K562 (cell line): ENCODE results near the gene SNRNP48. TPM values are rescaled to one million over a fixed set of nuclear protein-coding genes. Genes with fewer than 3 reads are reported as not detected.

Experiments
- ATF6 ChIP-seq: sonication (generic); formaldehyde crosslinking; IDR thresholded peaks from 2 replicates; pipeline ENCODE4 v1.4.0; 2020; ENCODE audit warnings: mild to moderate bottlenecking, missing genetic modification reagents
- ATF7 ChIP-seq: fragments of 450-650 bp; IDR thresholded peaks from 2 replicates; pipeline ENCODE4 v1.7.1; 2014; ENCODE audit warnings: mild to moderate bottlenecking, moderate library complexity
- BDP1 ChIP-seq: IDR thresholded peaks from 3 replicates; pipeline ENCODE4 v1.6.1; 2011; ENCODE audit not compliant: insufficient read length, insufficient read depth
- E2F5 ChIP-seq: sonication (generic); formaldehyde crosslinking; IDR thresholded peaks from 2 replicates; pipeline ENCODE4 v1.8.0; 2022; ENCODE audit warnings: mild to moderate bottlenecking, missing genetic modification reagents
- EHMT2 ChIP-seq: fragments of 450-650 bp; IDR thresholded peaks from 2 replicates; pipeline ENCODE4 v1.6.1; 2018; ENCODE audit warnings: antibody characterized with exemption
- GABPB2 ChIP-seq: fragments of 250-450 bp; sonication (Bioruptor Pico); conservative IDR thresholded peaks from 2 replicates; pipeline ENCODE4 v1.5.1; 2021; ENCODE audit warnings: mild to moderate bottlenecking
- KDM1A ChIP-seq, 2 experiments: fragments of 450-650 bp; IDR thresholded peaks; 2 replicates each; pipeline ENCODE4 v1.6.1; 2016; ENCODE audit warnings: mild to moderate bottlenecking in 2 of 2
- PKNOX1 ChIP-seq: fragments of 450-650 bp; IDR thresholded peaks from 2 replicates; pipeline ENCODE4 v1.6.1; 2016
- POLR2AphosphoS5 ChIP-seq: IDR thresholded peaks from 2 replicates; pipeline ENCODE4 v1.6.1; 2011; ENCODE audit warnings: mild to moderate bottlenecking, low read depth, low read length, moderate library complexity; ENCODE audit not compliant: control insufficient read depth, insufficient read depth
- POLR3G ChIP-seq: IDR thresholded peaks from 2 replicates; pipeline ENCODE4 v1.6.1; 2011; ENCODE audit not compliant: insufficient read length, insufficient replicate concordance; ENCODE audit errors: extremely low read depth
- RHOXF2B ChIP-seq: fragments of 250-450 bp; sonication (Bioruptor Pico); conservative IDR thresholded peaks from 2 replicates; pipeline ENCODE4 v1.5.1; 2021
- TCF3 ChIP-seq: sonication (generic); formaldehyde crosslinking; IDR thresholded peaks from 2 replicates; pipeline ENCODE4 v1.4.0; 2020; ENCODE audit warnings: mild to moderate bottlenecking, missing genetic modification reagents
- TCF7 ChIP-seq: sonication (generic); IDR thresholded peaks from 2 replicates; pipeline ENCODE4 v1.6.1; 2016; ENCODE audit warnings: antibody characterized with exemption, borderline replicate concordance
- TGIF2 ChIP-seq: sonication (generic); formaldehyde crosslinking; IDR thresholded peaks from 2 replicates; pipeline ENCODE4 v1.8.1; 2022; ENCODE audit warnings: mild to moderate bottlenecking, missing genetic modification reagents, moderate library complexity
- THAP12 ChIP-seq: fragments of 250-450 bp; sonication (Bioruptor Pico); IDR thresholded peaks from 2 replicates; pipeline ENCODE4 v1.9.0; 2021; ENCODE audit warnings: mild to moderate bottlenecking, inconsistent platforms
- ZBTB33 ChIP-seq: sonication (generic); formaldehyde crosslinking; IDR thresholded peaks from 2 replicates; pipeline ENCODE4 v1.8.1; 2023; ENCODE audit warnings: mild to moderate bottlenecking, missing genetic modification reagents
- ZC3H11A ChIP-seq: IDR thresholded peaks from 2 replicates; pipeline ENCODE4 v1.6.1; 2012; ENCODE audit warnings: low read depth, low read length, improper control_type of control experiment
- ZNF184 ChIP-seq: sonication (generic); formaldehyde crosslinking; IDR thresholded peaks from 2 replicates; pipeline ENCODE4 v1.5.0; 2020; ENCODE audit warnings: missing genetic modification reagents
- polyA plus RNA-seq, 8 experiments: library from polyadenylated mRNA; depleted of rRNA in 4 of 8; stranded (reverse) in 5 of 8; unstranded in 3 of 8; fragments of >200 nt; fragmentation: Nextera tagmentation in 2 of 8; fragmentation: Illumina TruSeq in 1 of 8; extraction: Ambion mirVana in 2 of 8; extraction: Trizol in 1 of 8; gene quantifications; 2 replicates each; pipeline versions ENCODE4 v1.2.1 to v1.2.3, GENCODE V29; 2011 to 2014; ENCODE audit warnings: inconsistent platforms in 1 of 8, missing spikeins in 1 of 8
- total RNA-seq, 7 experiments: library from RNA; depleted of rRNA in 6 of 7; stranded (reverse); fragments of >200 nt in 6 of 7; fragmentation: Illumina TruSeq in 2 of 7; extraction: Trizol in 2 of 7; gene quantifications; 2 replicates each; pipeline versions ENCODE4 v1.2.1 to v1.2.3, GENCODE V29; 2011 to 2021; ENCODE audit warnings: low replicate concordance in 1 of 7

Gene SNRNP48
- total and polyA plus RNA-seq, 9 of the 15 experiments (the other 6 are each of a cell fraction or from before 2014, with no cell fraction given) = 6.2 to 32.9 (median 18.6) TPM

GRCh38 chr6:7579851-7580250 lies 10.1 kb upstream of the SNRNP48 start (continued):
- TF ChIP-seq TCF7 = no peak
- no peak for TF ChIP-seq ATF7
- TF ChIP-seq E2F5 = no peak
- no peak for TF ChIP-seq BDP1
- no peak for TF ChIP-seq TGIF2 (CRISPR knock-in tag)
- no peak for TF ChIP-seq RHOXF2B (CRISPR knock-in tag)
- no peak for TF ChIP-seq GABPB2
- peak; percentile 82 for TF ChIP-seq TCF3 (CRISPR knock-in tag)
- TF ChIP-seq POLR3G = no peak
- no peak for TF ChIP-seq ZC3H11A
- TF ChIP-seq ZNF184 (CRISPR knock-in tag) = no peak
- no peak for TF ChIP-seq ATF6 (CRISPR knock-in tag)
- no peak for TF ChIP-seq EHMT2
- peak in 1 of 2 experiments; percentile 56; a peak in 1 of 4 replicates for TF ChIP-seq KDM1A (IDR thresholded peaks at IDR 0.05)
- TF ChIP-seq PKNOX1 = 0 out of 2 replicates have a peak, but pooled peaks have one; percentile 19
- TF ChIP-seq ZBTB33 (CRISPR knock-in tag) = no peak
- peak; percentile 68; the same call in 1 of the 2 replicates for TF ChIP-seq POLR2AphosphoS5
- no peak for TF ChIP-seq THAP12 (CRISPR knock-in tag)
